Keratinocyte (primary cell): ENCODE results near the gene ZNF343.

Experiments
- EZH2 ChIP-seq: IDR thresholded peaks from one replicate; pipeline ENCODE4 v1.6.1; 2012; ENCODE audit warnings: inconsistent platforms, mild to moderate bottlenecking, low read length, moderate library complexity
- TF ChIP-seq, protein P1 (sequence below), 3 experiments: IDR thresholded peaks in 1 of 3; conservative IDR thresholded peaks in 1 of 3; optimal IDR thresholded peaks in 1 of 3; 2 replicates in 2 of 3; 3 replicates in 1 of 3; pipeline versions ENCODE3 to v1.5.1; 2011; ENCODE audit warnings: low read length in 3 of 3, mild to moderate bottlenecking in 3 of 3, moderate library complexity in 2 of 3, control low read depth in 1 of 3, inconsistent platforms in 1 of 3; ENCODE audit not compliant: insufficient read depth in 2 of 3; ENCODE audit errors: extremely low read depth in 1 of 3

DNA sequence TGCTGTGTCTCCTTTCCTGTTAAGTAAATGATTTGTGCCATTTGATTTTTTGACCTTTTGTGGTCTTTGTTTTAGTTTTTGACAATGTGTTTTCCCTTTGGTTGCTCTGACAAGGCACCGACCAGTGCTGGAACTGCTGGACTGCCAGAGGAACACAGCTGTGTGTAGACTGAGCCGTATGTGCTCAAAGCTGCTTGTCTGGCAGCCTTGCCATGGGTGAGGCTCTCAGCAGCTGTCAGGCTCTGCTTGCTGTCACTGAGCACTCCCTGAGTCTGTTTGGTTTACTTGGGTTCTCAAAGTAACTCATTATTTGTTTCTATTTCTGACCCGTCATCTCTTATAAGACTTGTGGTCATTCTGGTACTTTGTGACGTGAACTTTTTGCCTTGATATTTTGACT, 23.1 kb downstream of the ZNF343 start:
- TF ChIP-seq, protein P1, sequence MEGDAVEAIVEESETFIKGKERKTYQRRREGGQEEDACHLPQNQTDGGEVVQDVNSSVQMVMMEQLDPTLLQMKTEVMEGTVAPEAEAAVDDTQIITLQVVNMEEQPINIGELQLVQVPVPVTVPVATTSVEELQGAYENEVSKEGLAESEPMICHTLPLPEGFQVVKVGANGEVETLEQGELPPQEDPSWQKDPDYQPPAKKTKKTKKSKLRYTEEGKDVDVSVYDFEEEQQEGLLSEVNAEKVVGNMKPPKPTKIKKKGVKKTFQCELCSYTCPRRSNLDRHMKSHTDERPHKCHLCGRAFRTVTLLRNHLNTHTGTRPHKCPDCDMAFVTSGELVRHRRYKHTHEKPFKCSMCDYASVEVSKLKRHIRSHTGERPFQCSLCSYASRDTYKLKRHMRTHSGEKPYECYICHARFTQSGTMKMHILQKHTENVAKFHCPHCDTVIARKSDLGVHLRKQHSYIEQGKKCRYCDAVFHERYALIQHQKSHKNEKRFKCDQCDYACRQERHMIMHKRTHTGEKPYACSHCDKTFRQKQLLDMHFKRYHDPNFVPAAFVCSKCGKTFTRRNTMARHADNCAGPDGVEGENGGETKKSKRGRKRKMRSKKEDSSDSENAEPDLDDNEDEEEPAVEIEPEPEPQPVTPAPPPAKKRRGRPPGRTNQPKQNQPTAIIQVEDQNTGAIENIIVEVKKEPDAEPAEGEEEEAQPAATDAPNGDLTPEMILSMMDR (optimal IDR thresholded peaks at IDR 0.05 in 1 of 3, IDR thresholded peaks at IDR 0.05 in 1 of 3, conservative IDR thresholded peaks at IDR 0.05 in 1 of 3; ENCODE audit: extremely low read depth in 1 of 3, insufficient read depth in 2 of 3, low read length in 3 of 3): no peak
- TF ChIP-seq EZH2: no peak
